ENCODE measurements around the gene CD2AP.

- TF ChIP-seq TCF7L2 (IDR thresholded peaks at IDR 0.05; ENCODE audit: borderline replicate concordance, extremely low read depth, insufficient read depth, insufficient read length) (no peak), EZH2phosphoT487 (IDR thresholded peaks at IDR 0.05; ENCODE audit: borderline replicate concordance) (no peak), EZH2 (IDR thresholded peaks at IDR 0.05) (no peak)
These were observed 192.3 kb downstream of the CD2AP start for GRCh38 chr6:47669684-47670513.
